GM12892 (cell line): ENCODE results near the gene EVL.
A peak's percentile ranks its signal among the peaks of the same experiment; 100 is the strongest.

Experiments used
- POLR2A ChIP-seq: IDR thresholded peaks from 2 replicates; pipeline ENCODE4 v1.6.1; 2011; ENCODE audit warnings: low read depth, low read length, control low read depth
- POLR2AphosphoS5 ChIP-seq: IDR thresholded peaks from 2 replicates; pipeline ENCODE4 v1.6.1; 2011; ENCODE audit warnings: low read depth, low read length, control low read depth

DNA sequence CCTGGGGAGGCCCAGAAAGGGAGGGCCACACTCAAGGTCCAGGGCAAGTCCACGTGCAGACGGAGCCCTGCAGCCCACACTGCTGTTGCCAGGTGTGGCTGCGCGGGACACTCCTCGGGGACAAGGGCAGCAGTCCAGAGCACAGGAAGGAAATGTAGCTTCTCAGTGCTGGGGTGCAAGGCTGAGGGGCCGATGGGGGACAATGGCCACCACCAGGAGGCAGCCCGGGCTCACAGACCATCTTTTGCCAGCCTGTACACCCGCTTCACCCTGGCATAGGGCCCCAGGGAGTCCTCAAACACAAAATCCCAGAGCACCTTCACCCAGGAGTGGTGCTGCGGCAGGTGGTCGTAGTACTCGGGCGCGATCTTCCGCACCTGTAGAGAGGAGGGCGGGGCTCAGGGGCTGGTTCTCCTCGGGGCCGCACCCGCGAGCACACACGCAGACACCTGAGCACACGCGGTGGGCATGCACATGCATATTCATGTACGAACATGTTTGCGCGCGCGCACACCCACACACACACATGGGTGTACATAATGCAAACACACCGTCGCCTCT, 81.4 kb downstream of the EVL start:
- TF ChIP-seq POLR2A = peak; percentile 60; the same call in 1 of the 2 replicates
- 0 out of 2 replicates have a peak, but pooled peaks have one; percentile 38 for TF ChIP-seq POLR2AphosphoS5
